ENCODE data around the gene LYAR.

DNA sequence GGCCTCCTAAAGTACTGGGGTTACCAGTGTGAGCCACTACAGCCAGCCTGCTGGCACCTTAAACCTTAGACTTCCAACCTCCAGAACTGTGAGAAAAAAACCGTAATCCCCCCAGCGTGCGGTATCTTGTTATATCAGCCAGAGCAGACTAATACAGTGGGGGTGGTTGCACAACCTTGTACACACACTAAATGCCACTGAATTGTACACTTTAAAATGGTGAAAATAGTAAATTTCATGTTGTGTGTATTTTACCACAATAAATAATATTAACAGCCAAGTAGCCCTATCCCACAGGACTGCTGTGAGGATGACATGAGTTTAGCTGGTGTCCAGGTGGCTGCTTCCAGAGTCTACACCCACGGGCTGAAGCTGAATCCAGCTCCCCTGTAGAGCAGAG, 38.9 kb upstream of the LYAR start:
- TF ChIP-seq ZNF24 (IDR thresholded peaks at IDR 0.05) (no peak), POLR2A (IDR thresholded peaks at IDR 0.05; ENCODE audit: low read depth, low read length) (no peak), HDAC2 (IDR thresholded peaks at IDR 0.05) (no peak), ZNF687 (IDR thresholded peaks at IDR 0.05) (no peak)
